GM20431 (cell line): ENCODE results near the gene PPP2R2D.

Experiments
- in situ Hi-C: fragments of 300-500 bp; cut with MseI, MboI; formaldehyde crosslinking; loops from one replicate; pipeline ENCODE4 v1.15.0; 2020; ENCODE audit warnings: low sequenced_read_pairs; ENCODE audit not compliant: unreplicated experiment

Gene PPP2R2D

GRCh38 chr10:132004052-132004451, 103.2 kb downstream of the PPP2R2D start:
- in situ Hi-C loops, result no loop called here

GRCh38 chr10:132005147-132005546, 104.3 kb downstream of the PPP2R2D start:
- in situ Hi-C loops, result no loop called here

- in situ Hi-C loops, result no loop called here
Measured at GRCh38 chr10:132006966-132007365, 106.2 kb downstream of the PPP2R2D start.

- in situ Hi-C loops, result no loop called here
Measured at GRCh38 chr10:132007681-132008080, 106.9 kb downstream of the PPP2R2D start.
